T-helper 2 cell treated with Interferon-gamma antibody and Interleukin-4, amounts not matched to agents 5 μg/mL and 100 μg/mL, for 36 hours (primary cell): ENCODE data around the gene MGMT.

Experiments used
- DNase-seq: peaks from one replicate; pipeline ENCODE4 v3.0.0; 2021; ENCODE audit warnings: low spot score
- H3K27ac Mint-ChIP-seq: one replicate; pipeline ENCODE4 v1.8.0; 2021; ENCODE audit warnings: mild to moderate bottlenecking, mixed read lengths
- H3K27me3 Mint-ChIP-seq: one replicate; pipeline ENCODE4 v1.8.0; 2021; ENCODE audit warnings: low read depth, mixed read lengths
- H3K36me3 Mint-ChIP-seq: one replicate; pipeline ENCODE4 v1.8.0; 2021; ENCODE audit warnings: low read depth, mixed read lengths
- H3K4me1 Mint-ChIP-seq: one replicate; pipeline ENCODE4 v1.8.0; 2021; ENCODE audit warnings: low read depth, mixed read lengths
- H3K4me3 Mint-ChIP-seq: one replicate; pipeline ENCODE4 v1.8.0; 2022; ENCODE audit warnings: mild to moderate bottlenecking, moderate library complexity, mixed read lengths
- H3K9me3 Mint-ChIP-seq: one replicate; pipeline ENCODE4 v1.8.0; 2021; ENCODE audit warnings: mixed read lengths

MGMT gene

GRCh38 chr10:129524936-129525335, 57.9 kb downstream of the MGMT start:
- no peak for DNase-seq
- Mint-ChIP-seq H3K36me3 (peaks cover 2% of the 10 kb centered on the region), H3K9me3 (no peaks in the 10 kb centered on the region), H3K27me3 (no peaks in the 10 kb centered on the region), H3K4me1 (no peaks in the 10 kb centered on the region), H3K27ac (no peak overlapping the region), H3K4me3 (no peak overlapping the region)

- H3K27me3 Mint-ChIP-seq: no peaks in the 10 kb centered on the region
- no peaks in the 10 kb centered on the region for H3K9me3 Mint-ChIP-seq
- DNase-seq: no peak
- no peak overlapping the region for H3K27ac Mint-ChIP-seq
- H3K36me3 Mint-ChIP-seq: peaks cover 2% of the 10 kb centered on the region
- H3K4me3 Mint-ChIP-seq: no peak overlapping the region
- no peaks in the 10 kb centered on the region for H3K4me1 Mint-ChIP-seq
These were observed 58.4 kb downstream of the MGMT start for GRCh38 chr10:129525401-129525801.

- no peak for DNase-seq
- H3K9me3 Mint-ChIP-seq: no peaks in the 10 kb centered on the region
- no peaks in the 10 kb centered on the region for H3K27me3 Mint-ChIP-seq
- H3K36me3 Mint-ChIP-seq: peaks cover 2% of the 10 kb centered on the region
- H3K27ac Mint-ChIP-seq: no peak overlapping the region
- no peak overlapping the region for H3K4me3 Mint-ChIP-seq
- no peaks in the 10 kb centered on the region for H3K4me1 Mint-ChIP-seq
These were observed 59.9 kb downstream of the MGMT start for GRCh38 chr10:129526943-129527342.

- no peaks in the 10 kb centered on the region for H3K9me3 Mint-ChIP-seq
- no peak for DNase-seq
- peaks cover 2% of the 10 kb centered on the region for H3K36me3 Mint-ChIP-seq
- no peak overlapping the region for H3K27ac Mint-ChIP-seq
- no peak overlapping the region for H3K4me3 Mint-ChIP-seq
- H3K4me1 Mint-ChIP-seq: peaks cover 2% of the 10 kb centered on the region
- no peaks in the 10 kb centered on the region for H3K27me3 Mint-ChIP-seq
These were observed 61.4 kb downstream of the MGMT start for GRCh38 chr10:129528376-129528978.

GRCh38 chr10:129530581-129530980, 63.5 kb downstream of the MGMT start:
- Mint-ChIP-seq H3K27me3 (no peaks in the 10 kb centered on the region), H3K9me3 (no peaks in the 10 kb centered on the region), H3K4me3 (no peak overlapping the region), H3K36me3 (peaks cover 2% of the 10 kb centered on the region), H3K27ac (no peak overlapping the region), H3K4me1 (peaks cover 2% of the 10 kb centered on the region)
- DNase-seq: no peak

- H3K9me3 Mint-ChIP-seq: no peaks in the 10 kb centered on the region
- no peak overlapping the region for H3K4me3 Mint-ChIP-seq
- peaks cover 2% of the 10 kb centered on the region for H3K4me1 Mint-ChIP-seq
- peaks cover 2% of the 10 kb centered on the region for H3K36me3 Mint-ChIP-seq
- H3K27ac Mint-ChIP-seq: no peak overlapping the region
- no peaks in the 10 kb centered on the region for H3K27me3 Mint-ChIP-seq
- DNase-seq: no peak
These were observed 64.3 kb downstream of the MGMT start for GRCh38 chr10:129531195-129531968.

GRCh38 chr10:129531969-129532660, 65.1 kb downstream of the MGMT start:
- no peak for DNase-seq
- no peak overlapping the region for H3K27ac Mint-ChIP-seq
- no peaks in the 10 kb centered on the region for H3K9me3 Mint-ChIP-seq
- no peaks in the 10 kb centered on the region for H3K27me3 Mint-ChIP-seq
- H3K4me3 Mint-ChIP-seq: no peak overlapping the region
- H3K4me1 Mint-ChIP-seq: peaks cover 2% of the 10 kb centered on the region
- H3K36me3 Mint-ChIP-seq: peaks cover 2% of the 10 kb centered on the region

- H3K4me1 Mint-ChIP-seq: peaks cover 2% of the 10 kb centered on the region
- peaks cover 2% of the 10 kb centered on the region for H3K36me3 Mint-ChIP-seq
- no peak for DNase-seq
- H3K4me3 Mint-ChIP-seq: no peak overlapping the region
- H3K27me3 Mint-ChIP-seq: no peaks in the 10 kb centered on the region
- no peaks in the 10 kb centered on the region for H3K9me3 Mint-ChIP-seq
- H3K27ac Mint-ChIP-seq: no peak overlapping the region
These were observed 65.8 kb downstream of the MGMT start for GRCh38 chr10:129532838-129533237.

GRCh38 chr10:129533281-129533680, 66.2 kb downstream of the MGMT start:
- Mint-ChIP-seq H3K4me3 (no peak overlapping the region), H3K27ac (no peak overlapping the region), H3K4me1 (peaks cover 2% of the 10 kb centered on the region), H3K27me3 (no peaks in the 10 kb centered on the region), H3K36me3 (peaks cover under 1% of the 10 kb centered on the region), H3K9me3 (no peaks in the 10 kb centered on the region)
- DNase-seq: no peak

- no peaks in the 10 kb centered on the region for H3K36me3 Mint-ChIP-seq
- H3K27me3 Mint-ChIP-seq: no peaks in the 10 kb centered on the region
- H3K27ac Mint-ChIP-seq: no peak overlapping the region
- H3K4me1 Mint-ChIP-seq: peaks cover 2% of the 10 kb centered on the region
- no peak for DNase-seq
- no peaks in the 10 kb centered on the region for H3K9me3 Mint-ChIP-seq
- H3K4me3 Mint-ChIP-seq: no peak overlapping the region
These were observed 67.8 kb downstream of the MGMT start for GRCh38 chr10:129534826-129535225.

GRCh38 chr10:129536336-129536735, 69.3 kb downstream of the MGMT start:
- Mint-ChIP-seq H3K36me3 (no peaks in the 10 kb centered on the region), H3K4me3 (no peak overlapping the region), H3K27ac (no peak overlapping the region), H3K9me3 (no peaks in the 10 kb centered on the region), H3K4me1 (peaks cover 2% of the 10 kb centered on the region), H3K27me3 (no peaks in the 10 kb centered on the region)
- DNase-seq: no peak

- DNase-seq: no peak
- H3K4me1 Mint-ChIP-seq: peaks cover 2% of the 10 kb centered on the region
- H3K4me3 Mint-ChIP-seq: no peak overlapping the region
- no peak overlapping the region for H3K27ac Mint-ChIP-seq
- no peaks in the 10 kb centered on the region for H3K27me3 Mint-ChIP-seq
- H3K9me3 Mint-ChIP-seq: no peaks in the 10 kb centered on the region
- H3K36me3 Mint-ChIP-seq: no peaks in the 10 kb centered on the region
These were observed 70.1 kb downstream of the MGMT start for GRCh38 chr10:129537151-129537550.

GRCh38 chr10:129538236-129538635, 71.2 kb downstream of the MGMT start:
- DNase-seq: no peak
- H3K27ac Mint-ChIP-seq: no peak overlapping the region
- no peaks in the 10 kb centered on the region for H3K9me3 Mint-ChIP-seq
- no peaks in the 10 kb centered on the region for H3K4me1 Mint-ChIP-seq
- no peaks in the 10 kb centered on the region for H3K36me3 Mint-ChIP-seq
- H3K4me3 Mint-ChIP-seq: no peak overlapping the region
- no peaks in the 10 kb centered on the region for H3K27me3 Mint-ChIP-seq

- H3K27ac Mint-ChIP-seq: no peak overlapping the region
- no peaks in the 10 kb centered on the region for H3K9me3 Mint-ChIP-seq
- H3K4me3 Mint-ChIP-seq: no peak overlapping the region
- no peaks in the 10 kb centered on the region for H3K36me3 Mint-ChIP-seq
- no peak for DNase-seq
- H3K4me1 Mint-ChIP-seq: no peaks in the 10 kb centered on the region
- no peaks in the 10 kb centered on the region for H3K27me3 Mint-ChIP-seq
These were observed 74.2 kb downstream of the MGMT start for GRCh38 chr10:129541200-129541599.
